HG03139 (cell line): ENCODE results near the gene ST8SIA3.
"Not testable (repeated sequence)": the region's sequence is repeated elsewhere in the genome, so short reads cannot be mapped to it uniquely, and the experiment has no call there.

ENCODE experiments used
- ATAC-seq: cut with Tn5 transposase; IDR thresholded peaks from one replicate; pipeline ENCODE4 v1.9.1; 2021; ENCODE audit not compliant: unreplicated experiment

Gene ST8SIA3

GRCh38 chr18:57362714-57363113, 10.4 kb downstream of the ST8SIA3 start:
- ATAC-seq = no peak

DNA sequence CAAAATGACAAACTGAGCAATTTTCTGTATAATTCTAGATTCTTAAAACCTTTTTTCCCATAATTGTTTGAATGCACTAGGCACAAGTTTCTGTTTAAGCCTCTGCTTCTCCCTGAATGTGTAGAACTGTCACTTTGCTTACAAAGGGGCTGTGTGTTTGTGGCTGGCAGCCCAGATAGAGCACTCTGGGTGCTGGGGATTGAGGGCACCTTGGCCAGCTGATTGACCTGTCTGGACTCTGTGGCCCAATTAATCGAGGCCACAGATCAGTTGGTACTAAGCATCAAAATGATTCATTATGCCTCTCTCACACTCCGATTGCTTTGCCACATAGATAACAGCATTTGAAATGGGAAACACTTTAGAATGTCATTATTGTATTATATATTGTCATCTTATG, 12.1 kb downstream of the ST8SIA3 start:
- ATAC-seq = no peak

- no peak for ATAC-seq
Observed at GRCh38 chr18:57366528-57367081, 14.2 kb downstream of the ST8SIA3 start.

GRCh38 chr18:57372444-57372843, 20.1 kb downstream of the ST8SIA3 start:
- ATAC-seq = no peak

- ATAC-seq = no peak
Observed at GRCh38 chr18:57373017-57373416, 20.7 kb downstream of the ST8SIA3 start.

- ATAC-seq = no peak
Observed at GRCh38 chr18:57376503-57376902, 24.1 kb downstream of the ST8SIA3 start.

DNA sequence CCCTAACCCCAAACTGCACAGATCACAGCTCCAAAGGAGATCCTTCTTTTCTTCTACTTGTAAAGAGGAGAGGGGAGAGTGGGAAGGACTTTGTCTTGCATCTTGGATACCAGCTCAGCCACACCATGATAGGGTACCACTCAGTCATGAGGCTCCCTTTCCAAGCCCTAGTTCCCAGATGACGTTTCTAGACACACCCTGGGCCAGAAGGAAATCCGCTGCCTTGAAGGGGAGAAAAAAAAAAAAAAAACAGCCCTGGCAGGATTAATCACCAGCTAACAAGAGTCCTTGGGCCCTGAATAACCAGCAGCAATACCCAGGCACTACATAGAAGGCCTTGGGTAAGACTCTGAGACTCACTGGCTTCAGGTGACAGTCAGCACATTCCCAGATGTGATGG, 36.9 kb downstream of the ST8SIA3 start:
- ATAC-seq = no peak

DNA sequence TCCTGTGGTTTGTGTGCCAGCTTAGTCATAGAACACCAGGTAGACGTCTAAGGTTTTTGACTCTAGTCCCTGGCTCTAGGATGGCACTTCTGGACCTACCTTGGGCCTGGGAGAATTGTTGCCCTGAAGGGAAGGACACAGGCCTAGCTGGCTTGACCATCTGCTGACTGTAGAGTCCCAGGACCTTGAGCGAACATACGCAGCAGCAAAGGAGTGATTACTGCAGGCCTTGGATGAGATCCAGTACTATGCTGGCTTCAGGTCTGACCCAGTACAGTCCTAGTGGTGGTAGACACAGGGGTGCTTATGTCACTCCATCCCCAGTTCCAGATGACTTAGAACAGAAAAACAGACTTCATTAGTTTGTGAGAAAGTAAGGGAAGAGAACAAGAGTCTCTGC, 37.7 kb downstream of the ST8SIA3 start:
- no peak for ATAC-seq

DNA sequence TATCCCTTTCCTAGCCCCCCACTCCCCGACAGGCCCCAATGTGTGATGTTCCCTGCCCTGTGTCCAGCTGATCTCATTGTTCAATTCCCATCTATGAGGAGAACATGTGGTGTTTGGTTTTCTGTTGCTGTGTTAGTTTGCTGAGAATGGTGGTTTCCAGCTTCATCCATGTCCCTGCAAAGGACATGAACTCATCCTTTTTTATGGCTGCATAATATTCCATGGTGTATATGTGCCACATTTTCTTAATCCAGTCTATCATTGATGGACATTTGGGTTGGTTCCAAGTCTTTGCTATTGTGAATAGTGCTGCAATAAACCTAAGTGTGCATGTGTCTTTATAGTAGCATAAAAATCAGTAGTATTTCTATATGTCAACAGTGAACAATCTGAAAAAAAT, 42.4 kb downstream of the ST8SIA3 start:
- not testable (repeated sequence) for ATAC-seq

- ATAC-seq = not testable (repeated sequence)
Observed at GRCh38 chr18:57396831-57397230, 44.5 kb downstream of the ST8SIA3 start.

- ATAC-seq = no peak
Observed at GRCh38 chr18:57397440-57398132, 45.2 kb downstream of the ST8SIA3 start.

- no peak for ATAC-seq
Observed at GRCh38 chr18:57404345-57404744, 52.0 kb downstream of the ST8SIA3 start.

GRCh38 chr18:57409650-57410049, 57.3 kb downstream of the ST8SIA3 start:
- no peak for ATAC-seq

- no peak for ATAC-seq
Observed at GRCh38 chr18:57410749-57411148, 58.4 kb downstream of the ST8SIA3 start.

DNA sequence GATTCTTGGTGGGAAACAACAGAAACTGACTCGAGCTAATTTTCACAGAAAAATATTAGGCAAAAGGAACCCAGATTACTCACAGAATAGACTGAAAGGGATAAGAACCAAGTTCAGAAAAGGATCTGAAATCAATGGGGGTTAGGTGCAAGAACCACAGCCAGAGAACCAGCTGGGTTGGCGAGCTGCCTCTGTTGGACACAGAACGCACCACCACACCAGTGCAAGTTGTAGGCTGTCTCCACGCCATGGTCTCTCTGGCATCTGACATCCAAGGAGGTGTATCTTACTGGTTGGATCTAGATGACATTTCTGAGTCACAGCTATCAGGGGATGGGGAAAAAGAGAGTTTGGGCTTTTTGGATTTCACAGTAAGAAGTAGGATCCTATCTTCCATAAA, 64.2 kb downstream of the ST8SIA3 start:
- ATAC-seq = no peak
